IMR-90 (cell line): Measurements from ENCODE around the gene MARCHF2. TPM values are rescaled to one million over a fixed set of nuclear protein-coding genes. Genes with fewer than 3 reads are reported as not detected.

Source experiments
- ATAC-seq: fragments of 200-7000 bp; cut with Tn5 transposase; 2 replicates; pipeline ENCODE4 v1.9.1; 2020; ENCODE audit warnings: low read depth, mild to moderate bottlenecking, moderate library complexity
- BruUV-seq: library from RNA; stranded (reverse); fragments of 400-500 nt; replicated peaks from 2 replicates; lab custom pipeline; 2021; lab: Mats Ljungman, UMichigan
- CTCF ChIA-PET: fragments of 300-600 bp; formaldehyde crosslinking; extraction: SDS; loops from one replicate; lab custom pipeline; 2021; ENCODE audit warnings: antibody characterized with exemption; lab: Yijun Ruan, JAX
- POLR2A ChIA-PET: fragments of 300-600 bp; sonication (Branson Sonifier 250); formaldehyde crosslinking; loops from one replicate; lab custom pipeline; 2022; ENCODE audit warnings: antibody characterized with exemption; ENCODE audit not compliant: unreplicated experiment; lab: Charles Lee
- DNase-seq: peaks from one replicate; pipeline ENCODE4 v3.0.0; 2013
- H2AFZ ChIP-seq: replicated peaks from 2 replicates; pipeline ENCODE3; 2013; ENCODE audit warnings: low read length, mild to moderate bottlenecking; ENCODE audit not compliant: poor library complexity
- H2AK5ac ChIP-seq: 2 replicates; pipeline ENCODE4 v1.6.1; 2013; ENCODE audit warnings: low read depth, low read length, inconsistent platforms
- H2AK9ac ChIP-seq: replicated peaks from 2 replicates; pipeline ENCODE3; 2013; ENCODE audit warnings: mild to moderate bottlenecking, low read depth, low read length, moderate library complexity; ENCODE audit not compliant: poor library complexity
- H2BK120ac ChIP-seq: 2 replicates; pipeline ENCODE4 v1.6.1; 2013; ENCODE audit warnings: low read depth, low read length, inconsistent platforms
- H2BK15ac ChIP-seq: 3 replicates; pipeline ENCODE4 v1.6.1; 2013; ENCODE audit warnings: low read depth, low read length, inconsistent platforms
- H2BK20ac ChIP-seq: 2 replicates; pipeline ENCODE4 v1.6.1; 2013; ENCODE audit warnings: low read depth, mild to moderate bottlenecking, inconsistent platforms, low read length, moderate library complexity
- H2BK5ac ChIP-seq: 2 replicates; pipeline ENCODE4 v1.6.1; 2013; ENCODE audit warnings: mild to moderate bottlenecking, low read depth, low read length, inconsistent platforms; ENCODE audit not compliant: poor library complexity, severe bottlenecking
- H3K14ac ChIP-seq: replicated peaks from 2 replicates; pipeline ENCODE4 v1.6.1; 2013; ENCODE audit warnings: low read depth, low read length, inconsistent platforms
- H3K18ac ChIP-seq: 2 replicates; pipeline ENCODE4 v1.6.1; 2013; ENCODE audit warnings: low read depth, low read length, control low read depth
- H3K23ac ChIP-seq: 2 replicates; pipeline ENCODE4 v1.6.1; 2013; ENCODE audit warnings: low read depth, low read length, inconsistent platforms
- H3K27ac ChIP-seq: 2 replicates; pipeline ENCODE4 v1.5.1; 2013; ENCODE audit warnings: mild to moderate bottlenecking, control low read depth, low read length; ENCODE audit not compliant: insufficient read depth
- H3K27me3 ChIP-seq: 2 replicates; pipeline ENCODE4 v1.6.1; 2013; ENCODE audit warnings: low read length; ENCODE audit not compliant: control insufficient read depth, insufficient read depth
- H3K36me3 ChIP-seq: 2 replicates; pipeline ENCODE4 v1.6.1; 2013; ENCODE audit warnings: low read length, mixed read lengths; ENCODE audit not compliant: control insufficient read depth, insufficient read depth
- H3K4ac ChIP-seq: 2 replicates; pipeline ENCODE4 v1.6.1; 2013; ENCODE audit warnings: low read depth, low read length, inconsistent platforms
- H3K4me1 ChIP-seq: 2 replicates; pipeline ENCODE4 v1.6.1; 2013; ENCODE audit warnings: low read length, mixed read lengths; ENCODE audit not compliant: control insufficient read depth, insufficient read depth
- H3K4me2 ChIP-seq: 2 replicates; pipeline ENCODE4 v1.6.1; 2013; ENCODE audit warnings: low read depth, mild to moderate bottlenecking, control low read depth, low read length, moderate library complexity
- H3K4me3 ChIP-seq: 2 replicates; pipeline ENCODE4 v1.5.1; 2013; ENCODE audit warnings: low read depth, mild to moderate bottlenecking, control low read depth, low read length, moderate library complexity; ENCODE audit not compliant: insufficient read depth
- H3K56ac ChIP-seq: 2 replicates; pipeline ENCODE4 v1.6.1; 2013; ENCODE audit warnings: low read length, inconsistent platforms; ENCODE audit not compliant: insufficient read depth; ENCODE audit errors: extremely low read depth
- H3K79me1 ChIP-seq, 2 experiments: 2 replicates each; pipeline ENCODE4 v1.6.1; 2013; ENCODE audit warnings: low read length in 2 of 2, inconsistent platforms in 1 of 2, low read depth in 1 of 2
- H3K9ac ChIP-seq: 2 replicates; pipeline ENCODE4 v1.6.1; 2013; ENCODE audit warnings: low read depth, low read length, control low read depth
- H3K9me1 ChIP-seq: 2 replicates; pipeline ENCODE4 v1.6.1; 2013; ENCODE audit warnings: low read length, inconsistent platforms; ENCODE audit not compliant: insufficient read depth
- H3K9me3 ChIP-seq: 2 replicates; pipeline ENCODE4 v1.6.1; 2013; ENCODE audit warnings: low read length; ENCODE audit not compliant: control insufficient read depth, insufficient read depth
- H4K20me1 ChIP-seq: 2 replicates; pipeline ENCODE4 v1.6.1; 2013; ENCODE audit warnings: low read length, inconsistent platforms; ENCODE audit not compliant: insufficient read depth
- H4K5ac ChIP-seq: 2 replicates; pipeline ENCODE4 v1.6.1; 2013; ENCODE audit warnings: mild to moderate bottlenecking, low read depth, low read length, control low read depth
- H4K8ac ChIP-seq, 2 experiments: 2 replicates each; pipeline ENCODE4 v1.6.1; 2013; ENCODE audit warnings: low read depth in 2 of 2, low read length in 2 of 2, control low read depth in 1 of 2, inconsistent platforms in 1 of 2
- H4K91ac ChIP-seq: 2 replicates; pipeline ENCODE4 v1.6.1; 2013; ENCODE audit warnings: low read depth, low read length, inconsistent platforms; ENCODE audit not compliant: insufficient read depth
- CHD1 ChIP-seq: IDR thresholded peaks from 2 replicates; pipeline ENCODE4 v1.6.1; 2012; ENCODE audit warnings: low read depth, low read length, improper control_type of control experiment
- ELK1 ChIP-seq: fragments of 150-350 bp; IDR thresholded peaks from 2 replicates; pipeline ENCODE4 v1.6.1; 2016; ENCODE audit warnings: low read depth, mild to moderate bottlenecking, low read length, moderate library complexity, borderline replicate concordance
- FOS ChIP-seq: fragments of 150-350 bp; IDR thresholded peaks from 2 replicates; pipeline ENCODE4 v1.6.1; 2016; ENCODE audit warnings: low read depth, low read length
- MAFK ChIP-seq: IDR thresholded peaks from 2 replicates; pipeline ENCODE4 v1.6.1; 2012; ENCODE audit warnings: low read depth, low read length, improper control_type of control experiment
- MAZ ChIP-seq: IDR thresholded peaks from 2 replicates; pipeline ENCODE4 v1.6.1; 2012; ENCODE audit warnings: low read depth, mild to moderate bottlenecking, low read length, improper control_type of control experiment, moderate library complexity, borderline replicate concordance
- NFE2L2 ChIP-seq: fragments of 150-350 bp; IDR thresholded peaks from 2 replicates; pipeline ENCODE4 v1.6.1; 2016; ENCODE audit warnings: low read depth, mild to moderate bottlenecking, low read length
- POLR2A ChIP-seq: IDR thresholded peaks from 2 replicates; pipeline ENCODE4 v1.6.1; 2012; ENCODE audit warnings: mild to moderate bottlenecking, low read depth, low read length
- RAD21 ChIP-seq: IDR thresholded peaks from 2 replicates; pipeline ENCODE4 v1.6.1; 2012; ENCODE audit warnings: low read length, improper control_type of control experiment
- RCOR1 ChIP-seq: IDR thresholded peaks from 2 replicates; pipeline ENCODE4 v1.6.1; 2012; ENCODE audit warnings: mild to moderate bottlenecking, low read length, improper control_type of control experiment; ENCODE audit not compliant: insufficient replicate concordance
- RFX5 ChIP-seq: IDR thresholded peaks from 2 replicates; pipeline ENCODE4 v1.8.0; 2012; ENCODE audit warnings: low read depth, mild to moderate bottlenecking, low read length, moderate library complexity
- SMC3 ChIP-seq: fragments of 150-350 bp; IDR thresholded peaks from 2 replicates; pipeline ENCODE4 v1.6.1; 2016; ENCODE audit warnings: low read depth, mild to moderate bottlenecking, antibody characterized with exemption, low read length, moderate library complexity
- USF2 ChIP-seq: fragments of 150-350 bp; IDR thresholded peaks from 2 replicates; pipeline ENCODE4 v1.6.1; 2017; ENCODE audit warnings: mild to moderate bottlenecking, antibody characterized with exemption, low read length, low read depth
- WGBS, 2 experiments: methylation state at CpG; one replicate each; pipeline versions ENCODE4 v1.1.5 to v1.1.7; 2013; ENCODE audit warnings: missing lambda C conversion rate in 2 of 2; ENCODE audit not compliant: insufficient read length in 1 of 2; ENCODE audit errors: extremely low coverage in 2 of 2; 5-methylcytosine and 5-hydroxymethylcytosine counted together
- dilution Hi-C: fragments of 300-500 bp; cut with HindIII; formaldehyde crosslinking; loops from one replicate; pipeline ENCODE4 v1.14.3; 2018; ENCODE audit warnings: low sequenced_read_pairs; ENCODE audit not compliant: unreplicated experiment
- in situ Hi-C: fragments of 300-500 bp; cut with MboI; formaldehyde crosslinking; loops from 3 replicates; pipeline ENCODE4 v1.14.3; 2019; ENCODE audit warnings: low sequenced_read_pairs, inconsistent platforms, mixed read lengths
- intact Hi-C: fragments of 100-400 bp; cut with micrococcal nuclease; formaldehyde crosslinking; loops from 2 replicates; pipeline ENCODE4 v1.10.0; 2022
- polyA plus RNA-seq, 3 experiments: library from polyadenylated mRNA; depleted of rRNA; stranded (reverse); fragments of >200 nt; gene quantifications; 2 replicates each; pipeline ENCODE4 v1.2.3, GENCODE V29; 2012; ENCODE audit warnings: low replicate concordance in 1 of 3
- total RNA-seq: library from RNA; depleted of rRNA; stranded (reverse); fragments of >200 nt; gene quantifications from 2 replicates; pipeline ENCODE4 v1.2.3, GENCODE V29; 2012
- TF ChIP-seq, protein P1 (sequence below): conservative IDR thresholded peaks from 2 replicates; pipeline ENCODE4 v1.5.1; 2012; ENCODE audit warnings: mild to moderate bottlenecking, low read depth, low read length, improper control_type of control experiment

MARCHF2 gene
- total and polyA plus RNA-seq, 2 of the 4 experiments (the other 2 are of a cell fraction): 33.8 to 58.8 TPM

DNA sequence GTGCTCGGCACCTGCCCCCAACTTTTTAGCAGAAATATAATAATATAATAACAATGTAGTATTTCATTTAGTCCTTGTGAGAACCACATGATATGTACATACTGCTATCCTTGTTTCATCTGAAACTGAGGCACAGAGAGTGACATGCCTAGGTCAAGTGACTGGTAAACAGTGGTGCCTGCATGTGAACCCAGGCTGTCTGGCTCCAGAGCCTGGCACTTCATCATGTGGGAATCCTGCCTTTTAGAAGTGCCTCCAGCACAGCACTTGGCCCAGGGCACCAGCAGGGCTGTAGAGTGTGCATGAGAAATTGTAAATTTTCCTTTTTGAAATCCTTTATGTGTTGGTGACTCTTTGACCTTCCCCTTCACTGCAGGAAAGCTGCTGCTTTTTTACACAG lies 61.9 kb downstream of the MARCHF2 start:
- dilution Hi-C loops (no loop called here), in situ Hi-C loops (no loop called here)
- no TSS peak for BruUV-seq

More for the DNA sequence above, 61.9 kb downstream of the MARCHF2 start:
- Histone ChIP-seq H3K9me3 (no peaks in the 10 kb centered on the region), H3K27me3 (no peaks in the 10 kb centered on the region), H2AFZ (no peak overlapping the region), H2AK5ac (no peak overlapping the region), H2BK15ac (no peak overlapping the region), H3K9ac (no peak overlapping the region), H4K8ac (no peak overlapping the region), H3K23ac (no peak overlapping the region), H3K79me1 (peaks cover 28 to 86% of the 10 kb centered on the region in 2 experiments), H2BK5ac (no peak overlapping the region), H4K5ac (no peak overlapping the region), H3K36me3 (peaks cover 64% of the 10 kb centered on the region), H3K4me3 (no peak overlapping the region), H2AK9ac (peak overlapping the region; percentile 9), H3K14ac (no peak overlapping the region), H4K20me1 (peaks cover 70% of the 10 kb centered on the region), H3K9me1 (peaks cover 30% of the 10 kb centered on the region), H3K4ac (no peak overlapping the region), H2BK20ac (no peak overlapping the region), H3K18ac (no peak overlapping the region), H4K91ac (no peak overlapping the region), H3K4me2 (no peak overlapping the region), H3K4me1 (peaks cover 5% of the 10 kb centered on the region), H3K56ac (no peak overlapping the region), H3K27ac (no peak overlapping the region), H2BK120ac (no peak overlapping the region)
- ATAC-seq (no peak), DNase-seq (no peak)
- CTCF ChIA-PET: interaction anchor here (0.7 kb wide), 1 partner anchor 23 kb away, joined by 4 read pairs; no protein-coding TSS in a partner anchor
- intact Hi-C loops: no loop called here
- WGBS, 2 experiments: no CpG with 5 or more reads among the region's 1 CpG
- POLR2A ChIA-PET: no interaction called here
- TF ChIP-seq SMC3: no peak
- no peak for TF ChIP-seq MAFK
- no peak for TF ChIP-seq USF2
- TF ChIP-seq RCOR1: no peak
- no peak for TF ChIP-seq POLR2A
- TF ChIP-seq NFE2L2: no peak
- TF ChIP-seq RAD21: no peak
- TF ChIP-seq ELK1: no peak
- TF ChIP-seq RFX5: no peak
- TF ChIP-seq MAZ: no peak
- no peak for TF ChIP-seq FOS
- TF ChIP-seq, protein P1, sequence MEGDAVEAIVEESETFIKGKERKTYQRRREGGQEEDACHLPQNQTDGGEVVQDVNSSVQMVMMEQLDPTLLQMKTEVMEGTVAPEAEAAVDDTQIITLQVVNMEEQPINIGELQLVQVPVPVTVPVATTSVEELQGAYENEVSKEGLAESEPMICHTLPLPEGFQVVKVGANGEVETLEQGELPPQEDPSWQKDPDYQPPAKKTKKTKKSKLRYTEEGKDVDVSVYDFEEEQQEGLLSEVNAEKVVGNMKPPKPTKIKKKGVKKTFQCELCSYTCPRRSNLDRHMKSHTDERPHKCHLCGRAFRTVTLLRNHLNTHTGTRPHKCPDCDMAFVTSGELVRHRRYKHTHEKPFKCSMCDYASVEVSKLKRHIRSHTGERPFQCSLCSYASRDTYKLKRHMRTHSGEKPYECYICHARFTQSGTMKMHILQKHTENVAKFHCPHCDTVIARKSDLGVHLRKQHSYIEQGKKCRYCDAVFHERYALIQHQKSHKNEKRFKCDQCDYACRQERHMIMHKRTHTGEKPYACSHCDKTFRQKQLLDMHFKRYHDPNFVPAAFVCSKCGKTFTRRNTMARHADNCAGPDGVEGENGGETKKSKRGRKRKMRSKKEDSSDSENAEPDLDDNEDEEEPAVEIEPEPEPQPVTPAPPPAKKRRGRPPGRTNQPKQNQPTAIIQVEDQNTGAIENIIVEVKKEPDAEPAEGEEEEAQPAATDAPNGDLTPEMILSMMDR: no peak
- no peak for TF ChIP-seq CHD1
